A375 (cell line): Measurements from ENCODE around the gene PRPH. TPM values are rescaled to one million over a fixed set of nuclear protein-coding genes. Genes with fewer than 3 reads are reported as not detected.

ENCODE experiments used
- total RNA-seq: library from RNA; depleted of rRNA; stranded (reverse); fragments of >200 nt; shearing (Covaris generic); gene quantifications from 2 replicates; pipeline ENCODE4 v1.2.3, GENCODE V29; 2014; rRNA removed

PRPH gene
- 0.68 and 1.0 TPM in 2 replicates for total RNA-seq

DNA sequence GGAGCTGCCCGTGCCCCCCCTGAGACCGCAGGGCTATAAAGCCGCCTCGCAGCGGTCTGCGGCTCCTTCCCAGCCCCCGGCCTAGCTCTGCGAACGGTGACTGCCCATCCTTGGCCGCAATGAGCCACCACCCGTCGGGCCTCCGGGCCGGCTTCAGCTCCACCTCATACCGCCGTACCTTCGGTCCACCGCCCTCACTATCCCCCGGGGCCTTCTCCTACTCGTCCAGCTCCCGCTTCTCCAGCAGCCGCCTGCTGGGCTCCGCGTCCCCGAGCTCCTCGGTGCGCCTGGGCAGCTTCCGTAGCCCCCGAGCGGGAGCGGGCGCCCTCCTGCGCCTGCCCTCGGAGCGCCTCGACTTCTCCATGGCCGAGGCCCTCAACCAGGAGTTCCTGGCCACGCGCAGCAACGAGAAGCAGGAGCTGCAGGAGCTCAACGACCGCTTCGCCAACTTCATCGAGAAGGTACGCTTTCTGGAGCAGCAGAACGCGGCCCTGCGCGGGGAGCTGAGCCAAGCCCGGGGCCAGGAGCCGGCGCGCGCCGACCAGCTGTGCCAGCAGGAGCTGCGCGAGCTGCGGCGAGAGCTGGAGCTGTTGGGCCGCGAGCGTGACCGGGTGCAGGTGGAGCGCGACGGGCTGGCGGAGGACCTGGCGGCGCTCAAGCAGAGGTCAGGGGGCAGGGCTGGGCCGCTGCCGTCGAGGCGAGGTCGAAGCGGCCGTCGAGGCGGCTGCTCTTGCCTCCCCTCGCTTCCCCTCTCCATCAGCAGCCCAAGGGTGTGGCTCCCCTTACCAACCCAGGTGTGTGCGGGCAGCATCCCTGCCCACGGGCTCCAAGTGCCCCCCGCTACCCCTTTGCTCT, at the start of gene PRPH:
Gene PRPH, plus strand, starts transcription at position 66 of the 855 bp plus-strand sequence. Its CDS starts 54 bp downstream, at position 120.

DNA sequence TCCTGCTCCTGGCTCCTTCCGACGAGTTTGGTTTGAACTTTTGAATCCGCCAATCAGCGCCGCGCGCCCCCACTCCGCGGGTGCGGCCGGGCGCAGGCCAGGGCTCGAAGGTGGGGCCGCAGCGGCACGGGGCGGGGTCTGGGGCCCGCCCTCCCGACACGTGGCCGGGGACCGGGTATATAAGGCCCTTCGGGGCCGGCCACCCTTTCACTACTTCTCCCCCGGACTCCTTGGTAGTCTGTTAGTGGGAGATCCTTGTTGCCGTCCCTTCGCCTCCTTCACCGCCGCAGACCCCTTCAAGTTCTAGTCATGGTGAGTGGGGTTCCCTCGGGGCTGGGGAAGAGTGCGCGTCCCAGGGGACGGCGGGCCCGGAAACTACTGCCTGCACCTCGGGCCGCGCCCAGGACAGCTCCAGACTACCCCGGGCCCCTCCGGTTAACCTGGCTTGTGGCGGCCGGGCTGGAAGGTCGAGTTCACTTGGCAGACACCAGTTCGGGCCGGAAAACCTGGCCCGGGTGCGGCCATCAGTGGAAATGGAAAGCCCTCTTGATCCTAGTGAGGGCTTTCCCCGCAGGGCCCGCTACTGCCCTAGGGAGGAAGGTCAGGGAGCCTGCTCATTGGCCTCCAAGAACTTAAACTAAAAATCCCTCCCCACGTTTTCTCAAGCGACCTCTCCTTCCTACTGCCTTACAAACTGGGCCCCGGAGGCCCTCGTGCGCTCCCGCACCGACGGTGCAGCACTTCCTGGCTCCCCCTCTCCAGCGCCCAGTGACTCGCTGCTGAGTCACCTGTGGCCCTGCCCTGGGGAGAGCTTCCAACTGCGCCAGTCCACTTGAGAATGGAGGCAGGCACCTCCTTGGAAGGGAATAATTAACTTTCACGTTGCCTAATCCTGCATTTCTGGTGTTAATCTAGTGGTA, 29.8 kb upstream of the PRPH start, which contains the start of gene TUBA1C:
Gene TUBA1C, plus strand, starts transcription at position 210 of the 920 bp plus-strand sequence. Its CDS starts 100 bp downstream, at position 310.

GRCh38 chr12:49322708-49323523, 28.0 kb downstream of the PRPH start, which contains the start of gene TROAP:
TSS of gene TROAP (plus strand) at chr12:49323255. CDS start at chr12:49323609, 354 bp downstream.

DNA sequence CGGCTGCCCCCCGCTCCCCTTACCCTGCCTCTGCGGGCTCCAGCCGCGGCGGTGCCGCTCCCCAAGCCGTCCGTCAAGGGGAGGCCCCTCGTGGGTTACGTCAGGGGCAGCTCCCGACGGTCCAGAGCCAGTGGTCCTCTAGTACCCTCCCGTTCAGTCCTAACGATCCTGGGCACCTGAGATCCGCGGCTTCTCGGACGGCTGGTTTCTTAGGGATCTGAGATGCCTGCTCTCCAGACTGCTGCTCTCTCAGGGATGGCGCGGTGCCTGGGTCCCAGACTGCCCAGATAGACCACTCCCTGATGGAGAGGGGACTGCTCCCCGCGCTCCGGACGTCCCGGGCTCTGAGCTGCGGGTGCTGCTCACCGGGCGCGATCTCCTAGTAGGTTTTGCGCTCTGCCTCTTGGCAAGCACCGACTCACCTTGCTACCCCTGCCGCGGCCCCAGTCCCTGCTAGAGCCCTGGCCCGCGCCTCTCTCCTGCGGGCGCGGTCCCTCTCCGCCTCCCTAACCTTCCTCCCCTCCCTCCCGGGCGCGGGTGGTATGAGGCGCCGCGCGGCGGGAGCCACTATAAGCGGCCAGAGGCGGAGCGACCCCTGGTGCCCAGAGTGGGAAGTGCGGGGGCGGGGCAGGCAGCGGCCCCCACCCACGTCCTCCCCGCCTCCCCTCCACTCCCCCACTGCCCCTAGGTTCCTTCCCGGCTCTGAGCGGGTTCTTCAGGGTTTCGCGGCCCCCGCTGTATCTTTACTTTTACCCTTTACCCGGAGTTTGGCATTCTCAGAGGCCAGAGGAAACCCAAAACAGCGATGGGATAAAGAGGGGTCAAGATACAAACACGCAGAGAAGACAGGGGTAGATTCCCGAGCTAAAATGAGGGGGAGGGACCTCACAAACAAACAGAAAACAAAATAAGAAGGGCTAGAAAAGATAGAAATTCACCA, 42.0 kb downstream of the PRPH start, which contains the start of gene C1QL4:
Gene C1QL4, minus strand, starts transcription at position 544 of the 940 bp plus-strand sequence. CDS start 711 bp downstream, outside the sequence.

GRCh38 chr12:49346659-49347310, 51.8 kb downstream of the PRPH start, which contains the start of gene DNAJC22:
TSS of gene DNAJC22 (plus strand) at chr12:49346888. CDS start at chr12:49348873, 1,985 bp downstream.

Other genes with a start within 250 kb of the PRPH start
- 40.7 and 44.7 TPM in 2 replicates for gene KMT2D, start 234.4 kb upstream of the PRPH start, total RNA-seq
- gene RHEBL1, start 225.2 kb upstream of the PRPH start, total RNA-seq, result 4.0 and 9.5 TPM in 2 replicates
- 0.29 and 0.87 TPM in 2 replicates for gene DHH, start 200.3 kb upstream of the PRPH start, total RNA-seq
- 11.1 and 14.3 TPM in 2 replicates for gene LMBR1L, start 184.3 kb upstream of the PRPH start, total RNA-seq
- 2,083 and 2,392 TPM in 2 replicates for gene TUBA1B, start 163.8 kb upstream of the PRPH start, total RNA-seq
- 84.2 and 95.1 TPM in 2 replicates for gene TUBA1A, start 106.1 kb upstream of the PRPH start, total RNA-seq
- gene TUBA1C, start 30.1 kb upstream of the PRPH start, total RNA-seq, result 616 and 777 TPM in 2 replicates
- 61.6 and 70.7 TPM in 2 replicates for gene TROAP, start 28.1 kb downstream of the PRPH start, total RNA-seq
- gene C1QL4, start 42.0 kb downstream of the PRPH start, total RNA-seq, result 2.2 and 4.4 TPM in 2 replicates
- gene DNAJC22, start 51.7 kb downstream of the PRPH start, total RNA-seq, result 14.7 and 18.5 TPM in 2 replicates
- 13.0 and 15.8 TPM in 2 replicates for gene SPATS2, start 72.3 kb downstream of the PRPH start, total RNA-seq
- 2.1 and 3.2 TPM in 2 replicates for gene KCNH3, start 243.9 kb downstream of the PRPH start, total RNA-seq